GM12878 (cell line): ENCODE measurements around the gene PHLDA2. TPM values are rescaled to one million over a fixed set of nuclear protein-coding genes. Genes with fewer than 3 reads are reported as not detected.

ENCODE experiments used
- BCLAF1 ChIP-seq: fragments of 450-650 bp; IDR thresholded peaks from 2 replicates; pipeline ENCODE4 v1.6.1; 2017; ENCODE audit warnings: antibody characterized with exemption, mild to moderate bottlenecking, moderate library complexity
- CBX5 ChIP-seq: sonication (generic); IDR thresholded peaks from 2 replicates; pipeline ENCODE4 v1.6.1; 2016; ENCODE audit warnings: low read depth, moderate library complexity, mild to moderate bottlenecking, inconsistent platforms
- E4F1 ChIP-seq: fragments of 450-650 bp; IDR thresholded peaks from 2 replicates; pipeline ENCODE4 v1.6.1; 2018; ENCODE audit warnings: borderline replicate concordance, mild to moderate bottlenecking; ENCODE audit not compliant: partially characterized antibody
- GABPA ChIP-seq: IDR thresholded peaks from 2 replicates; pipeline ENCODE4 v1.6.1; 2014; ENCODE audit warnings: antibody characterized with exemption, low read depth, mild to moderate bottlenecking, inconsistent platforms
- JUNB ChIP-seq: IDR thresholded peaks from 2 replicates; pipeline ENCODE4 v1.6.1; 2016; ENCODE audit warnings: antibody characterized with exemption, mild to moderate bottlenecking
- NR2C1 ChIP-seq: fragments of 450-650 bp; IDR thresholded peaks from 2 replicates; pipeline ENCODE4 v1.6.1; 2017; ENCODE audit warnings: antibody characterized with exemption, mild to moderate bottlenecking, moderate library complexity
- NR2F1 ChIP-seq: fragments of 450-650 bp; conservative IDR thresholded peaks from 2 replicates; pipeline ENCODE4 v1.6.1; 2017; ENCODE audit warnings: mild to moderate bottlenecking
- NRF1 ChIP-seq: conservative IDR thresholded peaks from 2 replicates; pipeline ENCODE4 v1.6.1; 2011; ENCODE audit warnings: mild to moderate bottlenecking, low read depth, low read length, improper control_type of control experiment
- POU2F2 ChIP-seq: IDR thresholded peaks from 3 replicates; pipeline ENCODE4 v1.6.1; 2011; ENCODE audit warnings: low read depth, mild to moderate bottlenecking, low read length, borderline replicate concordance
- SIN3A ChIP-seq: IDR thresholded peaks from 2 replicates; pipeline ENCODE4 v1.6.1; 2012; ENCODE audit warnings: low read depth, low read length, improper control_type of control experiment
- SMAD1 ChIP-seq: fragments of 450-650 bp; IDR thresholded peaks from 2 replicates; pipeline ENCODE4 v1.6.1; 2018; ENCODE audit warnings: mild to moderate bottlenecking, low read depth; ENCODE audit not compliant: partially characterized antibody
- SRF ChIP-seq, 2 experiments: IDR thresholded peaks; 2 replicates each; pipeline ENCODE4 v1.6.1; 2011; ENCODE audit warnings: low read depth in 2 of 2, low read length in 2 of 2, mild to moderate bottlenecking in 1 of 2, moderate library complexity in 1 of 2
- SUPT20H ChIP-seq: IDR thresholded peaks from 2 replicates; pipeline ENCODE4 v1.6.1; 2011; ENCODE audit warnings: low read depth, mild to moderate bottlenecking, low read length, moderate library complexity, borderline replicate concordance; ENCODE audit not compliant: control insufficient read depth
- TARDBP ChIP-seq: IDR thresholded peaks from 2 replicates; pipeline ENCODE4 v1.6.1; 2016; ENCODE audit warnings: borderline replicate concordance
- TCF3 ChIP-seq: IDR thresholded peaks from 2 replicates; pipeline ENCODE4 v1.6.1; 2012; ENCODE audit warnings: low read depth, mild to moderate bottlenecking, low read length, borderline replicate concordance; ENCODE audit not compliant: insufficient read depth
- ZSCAN29 ChIP-seq: fragments of 450-650 bp; IDR thresholded peaks from 2 replicates; pipeline ENCODE4 v1.6.1; 2017; ENCODE audit warnings: mild to moderate bottlenecking, moderate library complexity
- polyA plus RNA-seq, 11 experiments: library from polyadenylated mRNA; depleted of rRNA in 4 of 11; unstranded in 6 of 11; stranded (reverse) in 5 of 11; fragments of >200 nt; fragmentation: Nextera tagmentation in 4 of 11; fragmentation: Illumina TruSeq in 1 of 11; extraction: Ambion mirVana in 4 of 11; extraction: Trizol in 1 of 11; gene quantifications; 1 replicate in 1 of 11; 2 replicates in 10 of 11; pipeline versions ENCODE4 v1.2.1 to v1.2.3, GENCODE V29; 2011 to 2016; ENCODE audit warnings: inconsistent platforms in 2 of 11, missing spikeins in 2 of 11, low read depth in 1 of 11
- total RNA-seq, 4 experiments: library from RNA; depleted of rRNA in 3 of 4; stranded (reverse); fragments of >200 nt in 3 of 4; fragmentation: Illumina TruSeq in 1 of 4; extraction: Trizol in 1 of 4; gene quantifications; 2 replicates each; pipeline versions ENCODE4 v1.2.1 to v1.2.3, GENCODE V29; 2013 to 2021
- TF ChIP-seq, protein P1 (sequence below): fragments of 450-650 bp; IDR thresholded peaks from 2 replicates; pipeline ENCODE4 v1.6.1; 2018; ENCODE audit warnings: mild to moderate bottlenecking, low read depth, moderate library complexity; ENCODE audit not compliant: partially characterized antibody
- TF ChIP-seq, protein P2 (sequence below): IDR thresholded peaks from 2 replicates; pipeline ENCODE4 v1.6.1; 2011; ENCODE audit warnings: borderline replicate concordance, low read depth, mild to moderate bottlenecking, moderate library complexity, low read length; ENCODE audit not compliant: insufficient read depth, poor library complexity, severe bottlenecking

Gene PHLDA2
- total and polyA plus RNA-seq, 10 of the 15 experiments (the other 5 are each of a cell fraction or from before 2014, with no cell fraction given), result 0.15 to 0.49 (median 0.16) TPM; not detected in 7

- TF ChIP-seq NR2C1 (no peak), JUNB (no peak), NRF1 (no peak), TCF3 (no peak), CBX5 (no peak), ZSCAN29 (no peak), BCLAF1 (no peak), SUPT20H (no peak), SMAD1 (no peak), POU2F2 (no peak), SRF (IDR thresholded peaks at IDR 0.05; ENCODE audit: low read depth in 2 of 2, low read length in 2 of 2) (no peak), TARDBP (no peak), NR2F1 (no peak), SIN3A (no peak), E4F1 (no peak), GABPA (peak; percentile 80)
- TF ChIP-seq, protein P1, sequence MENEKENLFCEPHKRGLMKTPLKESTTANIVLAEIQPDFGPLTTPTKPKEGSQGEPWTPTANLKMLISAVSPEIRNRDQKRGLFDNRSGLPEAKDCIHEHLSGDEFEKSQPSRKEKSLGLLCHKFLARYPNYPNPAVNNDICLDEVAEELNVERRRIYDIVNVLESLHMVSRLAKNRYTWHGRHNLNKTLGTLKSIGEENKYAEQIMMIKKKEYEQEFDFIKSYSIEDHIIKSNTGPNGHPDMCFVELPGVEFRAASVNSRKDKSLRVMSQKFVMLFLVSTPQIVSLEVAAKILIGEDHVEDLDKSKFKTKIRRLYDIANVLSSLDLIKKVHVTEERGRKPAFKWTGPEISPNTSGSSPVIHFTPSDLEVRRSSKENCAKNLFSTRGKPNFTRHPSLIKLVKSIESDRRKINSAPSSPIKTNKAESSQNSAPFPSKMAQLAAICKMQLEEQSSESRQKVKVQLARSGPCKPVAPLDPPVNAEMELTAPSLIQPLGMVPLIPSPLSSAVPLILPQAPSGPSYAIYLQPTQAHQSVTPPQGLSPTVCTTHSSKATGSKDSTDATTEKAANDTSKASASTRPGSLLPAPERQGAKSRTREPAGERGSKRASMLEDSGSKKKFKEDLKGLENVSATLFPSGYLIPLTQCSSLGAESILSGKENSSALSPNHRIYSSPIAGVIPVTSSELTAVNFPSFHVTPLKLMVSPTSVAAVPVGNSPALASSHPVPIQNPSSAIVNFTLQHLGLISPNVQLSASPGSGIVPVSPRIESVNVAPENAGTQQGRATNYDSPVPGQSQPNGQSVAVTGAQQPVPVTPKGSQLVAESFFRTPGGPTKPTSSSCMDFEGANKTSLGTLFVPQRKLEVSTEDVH, result no peak
- TF ChIP-seq, protein P2, sequence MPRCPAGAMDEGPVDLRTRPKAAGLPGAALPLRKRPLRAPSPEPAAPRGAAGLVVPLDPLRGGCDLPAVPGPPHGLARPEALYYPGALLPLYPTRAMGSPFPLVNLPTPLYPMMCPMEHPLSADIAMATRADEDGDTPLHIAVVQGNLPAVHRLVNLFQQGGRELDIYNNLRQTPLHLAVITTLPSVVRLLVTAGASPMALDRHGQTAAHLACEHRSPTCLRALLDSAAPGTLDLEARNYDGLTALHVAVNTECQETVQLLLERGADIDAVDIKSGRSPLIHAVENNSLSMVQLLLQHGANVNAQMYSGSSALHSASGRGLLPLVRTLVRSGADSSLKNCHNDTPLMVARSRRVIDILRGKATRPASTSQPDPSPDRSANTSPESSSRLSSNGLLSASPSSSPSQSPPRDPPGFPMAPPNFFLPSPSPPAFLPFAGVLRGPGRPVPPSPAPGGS, result no peak
Measured at GRCh38 chr11:2892215-2892966, 36.8 kb downstream of the PHLDA2 start (continued).
